C1 segment of cervical spinal cord (tissue), 14 donors: ENCODE results near the gene S100A9.
"Not testable (repeated sequence)": the region's sequence is repeated elsewhere in the genome, so short reads cannot be mapped to it uniquely, and the experiment has no call there.

Experiments used
- DNase-seq, 14 donors: peaks; one replicate each; lab custom pipeline; 2025; lab: John Stamatoyannopoulos, UW

Gene S100A9

GRCh38 chr1:153344718-153345025 is 13.0 kb upstream of the S100A9 start:
- no peak for DNase-seq

- DNase-seq, result no peak
Observed at GRCh38 chr1:153345187-153346076, 12.2 kb upstream of the S100A9 start.

GRCh38 chr1:153346077-153346723 is 11.5 kb upstream of the S100A9 start:
- DNase-seq, result no peak

DNA sequence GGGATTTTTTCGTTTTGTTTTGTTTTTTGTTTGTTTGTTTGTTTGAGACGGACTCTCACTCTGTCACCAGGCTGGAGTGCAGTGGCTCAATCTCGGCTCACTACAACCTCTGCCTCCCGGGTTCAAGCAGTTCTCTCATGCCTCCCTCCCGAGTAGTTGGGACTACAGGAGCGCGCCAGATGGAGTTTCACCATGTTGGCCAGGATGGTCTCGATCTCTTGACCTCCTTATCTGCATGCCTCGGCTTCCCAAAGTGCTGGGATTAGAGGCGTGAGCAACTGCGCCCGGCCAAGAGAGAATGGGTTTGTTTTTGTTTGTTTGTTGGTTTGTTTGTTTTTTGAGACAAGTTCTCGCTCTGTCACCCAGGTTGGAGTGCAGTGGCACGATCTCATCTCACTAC is 10.6 kb upstream of the S100A9 start:
- DNase-seq, result not testable (repeated sequence)

DNA sequence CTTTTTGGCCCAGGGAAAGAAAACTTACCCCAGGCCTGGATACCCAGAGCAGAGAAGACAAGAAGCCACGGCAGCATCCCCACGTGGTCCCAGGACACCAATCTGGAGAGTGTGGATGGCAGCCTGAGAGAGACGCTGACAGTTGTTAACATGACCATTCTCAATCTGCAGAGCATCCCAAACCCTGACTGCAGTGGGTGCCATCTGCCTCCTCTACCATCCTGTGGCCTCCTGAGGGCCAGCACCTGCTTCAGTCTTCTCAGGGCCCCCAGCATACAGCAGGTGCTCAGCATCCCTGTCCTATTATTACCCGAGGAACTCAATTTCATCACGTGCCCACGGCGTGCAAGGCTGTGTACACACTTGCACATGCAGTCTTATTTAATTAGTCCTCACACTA is 9.8 kb upstream of the S100A9 start:
- DNase-seq, result no peak

- DNase-seq, result no peak
Observed at GRCh38 chr1:153348511-153349362, 8.9 kb upstream of the S100A9 start, which contains the start of gene PGLYRP4. Gene PGLYRP4 (minus strand): TSS chr1:153348841. CDS start chr1:153347932, 909 bp downstream.

GRCh38 chr1:153349363-153350320 is 8.0 kb upstream of the S100A9 start:
- no peak for DNase-seq

- no peak for DNase-seq
Observed at GRCh38 chr1:153350321-153350957, 7.2 kb upstream of the S100A9 start.

DNA sequence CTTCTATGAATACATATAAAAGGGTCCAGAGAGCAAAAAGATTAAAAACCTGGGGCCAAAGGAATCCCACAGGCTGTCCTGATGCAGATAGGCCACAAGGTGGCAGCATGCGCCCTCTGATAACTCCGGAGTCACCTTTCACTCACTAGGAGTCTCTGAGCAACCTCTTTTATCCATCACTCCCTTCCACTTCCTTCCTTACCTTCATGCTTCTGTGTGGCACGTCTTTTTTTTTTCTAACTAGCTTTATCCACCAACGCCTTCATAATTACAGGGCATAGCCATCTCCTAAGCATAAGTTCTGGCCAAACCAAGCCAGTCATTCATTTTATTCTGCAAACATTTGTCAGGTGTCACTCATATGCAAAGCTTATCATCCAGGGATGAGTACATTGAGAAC is 5.1 kb upstream of the S100A9 start:
- DNase-seq, result peak in 9 of 14 donors; percentile 1 to 35 (median 5)

DNA sequence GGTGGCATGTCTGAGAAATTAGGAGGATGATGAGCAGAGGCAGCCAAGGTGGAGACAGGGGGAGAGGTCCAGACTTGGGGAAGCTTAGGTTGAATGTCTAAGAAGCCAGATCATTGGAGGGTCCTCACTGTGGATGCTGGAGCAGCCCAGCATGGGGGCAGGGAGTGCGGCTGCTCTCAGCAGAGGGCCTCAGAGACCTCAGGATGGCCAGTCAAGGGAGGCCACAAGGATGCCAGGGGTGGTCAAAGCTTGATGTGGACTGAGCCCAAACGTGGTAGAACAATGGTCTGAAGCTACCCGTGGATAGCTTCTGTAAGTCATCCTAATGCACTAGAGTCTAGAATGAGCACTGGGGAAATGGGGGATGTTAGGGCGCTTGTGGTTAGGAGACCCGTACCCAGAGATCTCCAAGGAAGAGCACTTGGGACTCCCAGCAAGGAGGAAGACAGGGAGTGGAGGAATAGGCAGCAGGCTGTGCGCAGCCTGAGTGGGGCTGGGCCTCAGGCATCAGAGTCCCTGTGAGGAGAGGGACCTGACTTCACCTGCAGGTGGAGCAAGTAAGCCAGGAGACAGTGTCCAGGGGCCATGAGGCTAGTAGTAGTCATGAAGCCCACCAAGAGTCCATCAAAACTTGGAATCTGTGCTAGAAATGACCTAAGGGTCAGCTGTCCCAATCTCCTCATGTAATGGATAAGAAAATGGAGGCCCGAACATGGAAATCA is 4.3 kb upstream of the S100A9 start:
- no peak for DNase-seq

DNA sequence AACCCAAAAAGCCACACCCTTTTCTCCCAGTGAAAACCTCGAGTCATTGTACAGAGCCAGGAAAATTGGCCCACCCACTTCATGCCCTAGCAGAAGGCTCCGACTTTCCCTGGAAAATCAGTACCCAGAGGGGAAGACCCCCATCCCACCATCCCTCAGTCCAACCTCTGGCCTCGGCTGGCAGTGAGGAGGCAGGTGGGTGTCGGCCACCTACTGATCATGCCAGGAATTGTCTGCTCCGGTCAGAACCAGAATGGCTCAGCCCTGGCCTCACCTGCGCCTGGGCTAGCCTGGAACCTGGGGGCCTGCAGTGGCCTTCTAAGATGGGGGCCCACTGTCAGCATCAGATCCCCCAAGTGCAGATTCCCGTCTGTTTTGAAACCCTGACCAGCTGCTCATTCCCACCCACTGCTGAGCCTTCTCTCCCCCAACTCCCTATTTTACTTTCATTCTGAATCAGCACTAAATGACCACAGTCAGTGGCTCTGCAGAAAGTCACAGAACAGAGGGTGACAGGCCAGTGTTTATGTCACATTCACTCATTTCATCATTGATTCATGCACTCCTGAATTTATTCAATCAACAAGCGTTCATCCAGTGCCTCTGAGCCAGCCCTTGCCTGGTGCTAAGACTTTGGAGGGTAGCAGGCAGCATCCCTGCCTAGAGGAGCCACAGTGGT is 3.0 kb upstream of the S100A9 start:
- no peak for DNase-seq

DNA sequence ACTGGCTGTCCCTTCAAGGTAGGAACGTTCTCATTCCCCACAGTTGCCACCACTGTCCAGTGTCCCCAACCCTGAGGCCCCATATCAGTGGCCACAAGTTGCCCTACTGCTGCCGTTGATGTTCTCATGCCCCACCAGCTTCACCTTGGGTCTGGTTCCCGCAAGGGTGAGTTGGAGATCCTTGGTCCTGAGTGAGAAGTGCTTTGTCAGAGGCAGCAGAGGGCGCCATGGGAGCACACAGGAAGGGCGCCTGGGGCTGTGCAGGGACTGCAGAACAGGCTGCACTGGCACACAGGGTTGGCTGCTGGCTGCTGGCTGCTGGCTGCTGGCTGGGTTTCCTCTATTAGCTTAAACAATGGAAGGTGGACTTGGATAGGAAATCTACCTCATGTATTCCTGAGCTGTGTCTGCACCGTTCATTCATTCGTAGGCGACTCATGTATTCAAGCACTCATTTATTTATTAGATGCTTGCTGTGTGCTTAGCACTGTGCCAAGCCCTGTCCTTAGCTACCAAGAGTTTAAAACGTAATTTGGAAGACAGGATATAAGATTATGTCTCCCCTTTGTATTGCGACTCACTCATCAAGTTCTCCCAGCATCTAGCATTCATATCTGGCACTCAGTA is 2.1 kb upstream of the S100A9 start:
- DNase-seq, result peak in 2 of 14 donors; percentile 2

- no peak for DNase-seq
Observed at GRCh38 chr1:153356392-153357075, 1.1 kb upstream of the S100A9 start.

DNA sequence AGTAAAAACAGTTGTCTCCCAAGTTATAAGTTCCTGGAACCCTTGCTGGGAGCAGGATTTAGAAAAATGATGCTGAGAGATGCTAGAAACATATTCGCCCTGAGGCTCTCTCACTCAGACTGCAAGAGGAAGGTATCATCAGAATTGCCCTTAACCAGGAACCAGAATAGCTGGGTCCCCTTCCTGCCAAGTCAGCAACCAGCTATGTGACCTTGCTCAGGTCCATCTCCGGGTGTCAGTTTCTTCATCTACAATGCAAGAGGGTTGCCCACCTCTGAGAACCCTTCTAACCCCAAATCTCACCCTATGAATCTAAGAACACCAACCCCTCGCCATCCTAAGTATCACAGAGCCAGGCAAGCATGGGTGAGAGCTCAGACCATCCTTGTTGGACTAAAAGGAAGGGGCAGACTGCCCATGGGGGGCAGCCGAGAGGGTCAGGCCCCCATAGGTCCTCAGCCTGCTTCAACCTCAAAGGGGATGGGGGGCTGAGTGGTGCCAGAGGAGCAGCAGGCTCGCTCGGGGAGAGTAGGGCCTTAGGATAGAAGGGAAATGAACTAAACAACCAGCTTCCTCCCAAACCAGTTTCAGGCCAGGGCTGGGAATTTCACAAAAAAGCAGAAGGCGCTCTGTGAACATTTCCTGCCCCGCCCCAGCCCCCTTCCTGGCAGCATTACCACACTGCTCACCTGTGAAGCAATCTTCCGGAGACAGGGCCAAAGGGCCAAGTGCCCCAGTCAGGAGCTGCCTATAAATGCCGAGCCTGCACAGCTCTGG is 390 bp upstream of the S100A9 start:
- peak in 1 of 14 donors; percentile 47 for DNase-seq

- no peak for DNase-seq
Observed at GRCh38 chr1:153358691-153358975, 979 bp downstream of the S100A9 start.

DNA sequence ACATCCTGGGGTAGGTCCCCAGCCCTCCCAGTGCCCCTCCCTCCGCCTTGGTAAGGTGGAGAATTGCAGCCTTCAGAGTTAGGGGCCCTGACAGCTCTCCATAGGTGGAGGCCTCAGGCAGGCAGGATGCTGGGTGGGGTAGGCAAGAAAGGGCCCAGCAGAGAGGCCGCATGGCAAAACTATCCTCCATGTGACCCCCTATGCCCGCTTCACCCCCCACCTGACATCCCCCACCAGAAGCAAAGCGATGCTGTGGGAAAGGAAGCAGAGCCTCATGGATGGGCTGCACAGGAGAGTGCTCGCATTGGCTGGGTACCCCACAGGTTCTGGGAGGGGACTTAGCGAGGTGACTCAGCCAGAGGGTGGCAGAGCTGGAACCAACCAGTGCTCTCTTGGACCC is 1.6 kb downstream of the S100A9 start:
- DNase-seq, result no peak

DNA sequence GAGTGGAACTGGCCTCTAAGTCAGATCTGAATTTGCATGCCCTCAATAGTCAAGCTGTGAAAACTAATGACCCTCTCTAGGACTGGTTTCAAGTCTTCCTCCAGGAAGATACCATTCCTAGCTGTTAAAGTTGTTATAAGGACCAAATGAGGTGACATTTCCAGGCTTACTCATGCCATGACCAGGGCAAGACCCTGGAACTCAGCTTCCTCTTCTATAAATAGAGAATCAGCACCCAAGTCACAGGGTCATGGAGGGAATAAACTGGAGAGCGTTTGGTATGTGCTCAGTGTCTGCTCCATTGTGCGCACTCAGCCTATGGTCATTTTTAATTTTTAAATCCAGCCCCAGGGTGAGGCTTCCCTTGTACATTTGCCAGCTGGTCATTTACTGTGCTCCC is 2.5 kb downstream of the S100A9 start:
- DNase-seq, result no peak
